GM21515 (cell line): Measurements from ENCODE around the gene MYBBP1A.

Experiments
- ATAC-seq: cut with Tn5 transposase; IDR thresholded peaks from one replicate; pipeline ENCODE4 v1.9.1; 2021; ENCODE audit not compliant: unreplicated experiment

MYBBP1A gene

DNA sequence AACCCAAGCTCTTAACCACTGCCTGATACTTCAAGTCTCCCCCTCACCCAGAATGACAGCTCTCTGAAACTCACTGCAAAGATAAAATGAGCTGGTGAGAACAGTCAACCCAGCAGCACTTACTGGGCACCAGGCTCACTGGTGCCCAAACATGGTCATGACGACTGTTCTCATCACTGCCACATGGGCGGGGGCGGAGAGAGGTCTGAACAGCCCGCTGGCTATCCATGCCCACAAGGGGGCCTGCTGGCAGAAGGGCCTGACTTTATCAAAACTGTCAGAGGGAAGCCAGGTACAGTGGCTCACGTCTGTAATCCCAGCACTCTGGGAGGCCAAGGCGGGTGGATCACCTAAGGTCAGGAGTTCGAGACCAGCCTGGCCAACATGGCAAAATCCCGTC, 4.0 kb downstream of the MYBBP1A start:
- no peak for ATAC-seq

DNA sequence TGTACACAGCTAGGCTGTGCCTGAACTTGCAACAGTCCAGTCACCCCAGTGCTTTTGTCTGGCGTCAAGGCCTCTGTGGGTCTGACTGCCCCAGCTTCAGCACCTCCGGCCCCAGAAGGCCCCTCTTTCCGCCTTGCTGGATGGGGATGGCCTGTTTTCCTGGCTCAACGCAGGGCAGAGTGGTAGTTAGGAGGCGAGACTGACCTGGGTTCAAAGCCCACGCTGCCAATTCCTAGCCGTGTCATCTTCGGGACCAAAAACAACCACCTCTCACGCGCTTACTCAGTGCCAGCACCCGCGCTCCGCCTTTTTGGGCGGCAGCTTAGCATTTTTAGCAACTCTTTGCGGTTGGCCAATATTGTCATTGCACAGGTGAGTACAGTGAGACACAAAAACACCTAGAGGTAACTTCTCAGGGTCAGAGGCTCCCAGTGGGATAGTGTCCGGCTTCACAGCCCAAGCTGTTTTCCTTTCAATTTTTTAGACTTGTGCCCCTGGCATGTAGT, 4.6 kb downstream of the MYBBP1A start:
- ATAC-seq, result no peak

DNA sequence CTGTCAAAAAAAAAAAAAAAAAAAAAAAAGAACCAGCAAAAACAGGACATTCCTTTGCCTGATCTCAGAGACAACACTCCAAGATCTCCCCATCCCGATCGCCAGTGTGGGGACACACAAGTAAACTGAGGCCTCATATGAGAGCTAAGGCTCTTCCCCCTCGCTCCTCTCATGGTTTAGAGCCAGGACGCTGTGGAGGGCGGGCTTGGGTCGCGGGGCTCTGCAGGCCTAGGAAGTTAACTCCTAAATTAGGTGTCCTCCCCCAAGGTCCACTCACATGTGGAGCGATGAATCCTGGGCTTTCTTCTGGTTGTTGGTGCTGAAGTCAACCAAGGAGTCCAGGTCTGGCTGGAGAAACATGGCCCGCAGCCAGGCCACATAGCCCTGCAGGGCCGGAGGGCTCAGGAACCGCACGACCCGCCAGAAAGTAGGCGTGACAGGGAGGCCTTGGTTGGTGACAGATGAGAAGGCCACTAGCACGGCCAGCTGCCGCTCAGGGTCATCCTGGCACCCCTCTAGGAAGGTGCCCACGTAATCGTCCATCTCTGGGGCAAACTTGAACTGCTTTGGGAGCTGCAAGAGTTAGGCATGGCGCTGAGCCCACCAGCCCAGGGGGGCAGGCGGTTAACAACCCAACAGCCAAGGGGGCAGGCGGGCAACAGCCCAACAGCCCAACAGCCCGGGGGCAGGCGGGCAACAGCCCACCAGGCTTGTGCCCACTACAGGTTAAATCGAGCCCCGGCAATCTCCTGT, 5.2 kb downstream of the MYBBP1A start:
- no peak for ATAC-seq

DNA sequence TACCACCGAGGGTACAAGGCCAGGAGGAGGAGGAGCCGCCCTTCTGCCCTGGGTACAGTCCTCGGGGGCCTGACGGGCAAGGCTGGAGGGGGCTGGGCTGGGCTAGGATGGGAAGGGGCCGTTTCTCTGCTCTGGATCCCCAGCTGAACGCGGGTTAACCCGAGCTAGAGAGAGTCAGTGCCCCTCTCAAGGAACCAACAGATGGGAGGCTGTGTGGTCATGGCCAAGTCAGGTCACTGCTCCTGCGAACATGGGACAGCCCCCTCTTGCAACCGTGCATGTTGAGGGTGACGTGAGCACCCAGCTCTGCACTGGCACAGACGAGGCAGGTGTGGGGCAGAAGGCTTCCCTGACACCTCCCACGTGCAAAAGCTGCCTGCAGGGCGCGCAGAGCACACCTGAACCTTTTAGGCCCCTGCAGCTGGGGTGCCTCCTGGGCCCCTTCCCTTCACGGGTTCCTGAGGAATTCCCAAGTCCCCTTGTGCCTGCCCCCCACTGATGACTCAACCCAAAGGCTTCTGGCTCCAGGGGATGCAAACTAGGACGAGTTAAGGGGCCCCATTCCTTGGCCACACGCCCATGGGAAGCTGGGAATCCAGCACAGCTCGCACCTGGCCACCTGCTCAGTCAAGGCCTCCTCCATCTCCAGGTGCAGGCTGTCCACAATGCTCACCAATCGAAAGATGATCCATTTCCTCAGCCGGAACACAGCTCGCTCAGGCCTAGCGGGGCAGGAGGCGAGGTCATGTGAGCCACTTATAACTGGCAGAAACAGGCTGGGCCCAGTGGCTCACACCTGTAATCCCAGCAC, 6.3 kb downstream of the MYBBP1A start:
- ATAC-seq, result no peak

DNA sequence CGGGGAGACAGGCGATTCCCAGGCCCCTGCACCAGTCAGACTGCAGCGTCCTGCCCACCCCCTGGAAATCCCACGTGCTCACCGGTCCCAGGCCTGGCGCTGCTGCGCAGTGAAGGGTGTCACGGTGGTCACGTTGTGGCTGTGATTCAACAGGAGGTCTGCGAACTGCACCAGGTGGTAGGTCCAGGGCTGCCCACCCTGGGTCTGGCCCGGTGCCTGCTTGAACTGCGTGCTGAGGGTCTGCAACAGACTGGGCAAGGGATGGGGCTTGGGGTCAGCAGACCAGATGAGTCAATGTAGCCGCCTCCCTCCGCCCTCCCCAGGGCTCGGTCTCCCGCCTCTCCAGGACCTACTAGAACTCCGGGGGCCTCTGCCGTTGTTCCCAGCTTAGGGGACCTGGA, 7.1 kb downstream of the MYBBP1A start:
- no peak for ATAC-seq

DNA sequence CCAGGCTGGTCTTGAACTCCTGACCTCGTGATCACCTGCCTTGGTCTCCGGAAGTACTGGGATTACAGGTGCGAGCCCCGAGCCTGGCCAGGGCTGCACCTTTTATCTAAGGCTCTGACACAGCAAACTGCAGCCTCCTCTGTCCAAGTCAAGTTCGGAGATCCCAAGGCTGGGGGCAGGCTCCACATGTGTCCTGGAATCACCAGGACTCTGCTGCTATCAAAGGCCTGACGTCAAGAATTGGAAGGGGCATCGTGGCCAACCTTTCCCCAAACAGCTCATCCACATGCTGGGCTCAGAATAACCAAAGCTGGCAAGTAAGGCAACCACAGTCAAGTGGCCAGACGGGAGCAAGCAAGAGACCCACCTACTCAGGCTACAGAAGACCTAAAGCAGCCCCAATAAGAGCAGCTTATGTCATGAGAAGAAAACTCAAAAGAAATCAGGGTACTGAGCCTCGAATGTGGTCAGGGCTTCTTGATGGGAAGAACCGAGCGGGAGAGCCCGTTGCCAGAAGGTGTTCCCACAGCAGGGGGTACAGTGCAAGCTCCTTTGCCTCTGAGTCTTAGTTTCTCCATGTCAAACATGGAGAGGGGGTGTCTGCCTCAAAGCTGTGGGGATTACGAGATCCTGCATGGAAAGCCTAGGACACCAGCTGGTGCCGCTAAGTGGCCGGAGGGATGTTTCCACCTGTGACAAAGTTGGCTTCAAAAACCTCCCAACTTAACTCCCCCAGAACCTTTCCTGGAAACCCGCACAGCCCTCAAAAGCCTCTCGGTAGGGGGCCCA, 7.9 kb downstream of the MYBBP1A start:
- no peak for ATAC-seq

DNA sequence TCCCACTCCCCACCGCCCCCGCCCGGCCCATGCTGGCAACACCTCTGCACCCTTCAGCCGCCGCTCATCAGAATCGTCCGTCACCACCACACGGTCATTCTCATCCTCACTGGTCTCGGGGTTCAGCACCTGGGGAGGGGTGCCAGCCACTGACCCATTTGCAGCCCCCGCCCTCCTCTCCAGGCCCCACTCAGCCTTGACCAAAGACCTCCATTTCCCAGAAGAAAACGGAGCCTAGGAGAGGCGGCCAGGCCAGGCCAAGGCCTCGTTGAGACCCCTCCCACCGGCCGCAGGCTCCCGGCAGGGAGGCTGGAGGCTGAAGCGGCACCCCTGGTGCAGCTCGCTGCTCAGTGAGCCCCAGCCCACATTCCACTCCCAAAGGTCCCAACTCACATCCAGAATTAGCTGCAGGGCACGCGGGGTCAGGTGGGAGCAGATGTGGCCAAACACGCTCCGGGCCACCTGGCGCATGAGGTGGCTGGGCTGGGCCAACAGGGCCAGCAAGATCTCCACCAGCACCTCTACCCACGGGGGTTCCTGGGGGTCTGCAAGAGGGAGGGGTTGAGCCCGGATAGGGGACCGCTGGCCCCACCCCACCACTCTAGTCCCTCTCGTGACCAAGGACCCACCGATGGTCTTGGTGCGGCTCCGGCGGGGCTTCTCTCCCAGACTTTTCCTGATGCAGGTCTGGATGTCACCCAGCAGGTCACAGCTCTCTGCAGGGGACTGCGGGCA, 9.8 kb downstream of the MYBBP1A start:
- ATAC-seq, result no peak

DNA sequence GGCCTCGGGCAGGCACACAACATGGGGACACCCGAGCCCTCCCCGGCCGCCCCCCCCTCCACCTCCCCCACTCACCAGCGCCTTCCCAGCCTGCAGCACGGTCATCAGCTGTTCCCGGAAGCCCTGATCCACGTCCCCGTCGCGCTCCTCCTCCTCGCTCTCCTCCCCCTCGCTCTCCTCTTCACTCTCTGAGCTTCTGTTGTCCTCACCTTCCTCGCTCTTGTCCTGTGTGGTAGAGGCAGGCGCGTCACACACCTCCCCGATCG, 10.3 kb downstream of the MYBBP1A start:
- no peak for ATAC-seq

DNA sequence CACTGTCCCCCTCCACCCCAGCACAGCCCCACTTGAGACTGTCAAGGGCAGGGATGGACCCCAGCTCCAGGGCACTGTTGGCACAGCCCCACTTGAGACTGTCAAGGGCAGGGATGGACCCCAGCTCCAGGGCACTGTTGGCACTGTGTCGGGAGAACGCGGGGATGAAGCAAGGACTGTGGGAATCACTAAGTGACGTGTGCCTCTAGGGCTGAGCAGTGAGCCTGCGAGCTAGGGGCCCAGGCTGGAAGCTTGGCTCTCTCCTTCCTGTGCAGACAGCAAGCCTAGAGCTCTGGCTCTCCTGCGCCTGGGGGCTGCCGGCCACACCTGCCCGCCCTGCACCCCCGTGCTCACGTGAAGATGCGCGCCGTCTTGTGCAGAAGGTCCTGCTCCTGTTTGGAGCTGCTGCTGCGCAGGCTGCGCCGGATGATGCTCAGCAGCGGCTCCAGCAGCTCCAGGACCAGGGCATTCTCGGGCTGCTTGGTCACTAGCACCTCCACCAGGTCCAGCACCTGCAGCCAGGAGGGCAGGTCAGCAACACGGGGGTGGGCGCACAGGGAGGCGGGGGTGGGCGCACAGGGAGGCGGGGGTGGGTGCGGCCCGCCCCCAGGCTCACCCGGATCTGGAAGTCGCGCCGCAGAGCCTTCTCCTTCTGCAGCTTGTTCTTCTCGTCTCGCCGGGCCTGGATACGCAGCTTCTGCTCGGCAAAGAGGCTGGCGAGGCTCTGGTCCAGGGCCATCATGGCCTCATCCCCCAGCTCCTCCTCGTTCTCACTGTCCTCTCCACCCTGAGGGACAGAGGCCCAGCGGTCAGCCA, 10.8 kb downstream of the MYBBP1A start:
- ATAC-seq, result no peak

DNA sequence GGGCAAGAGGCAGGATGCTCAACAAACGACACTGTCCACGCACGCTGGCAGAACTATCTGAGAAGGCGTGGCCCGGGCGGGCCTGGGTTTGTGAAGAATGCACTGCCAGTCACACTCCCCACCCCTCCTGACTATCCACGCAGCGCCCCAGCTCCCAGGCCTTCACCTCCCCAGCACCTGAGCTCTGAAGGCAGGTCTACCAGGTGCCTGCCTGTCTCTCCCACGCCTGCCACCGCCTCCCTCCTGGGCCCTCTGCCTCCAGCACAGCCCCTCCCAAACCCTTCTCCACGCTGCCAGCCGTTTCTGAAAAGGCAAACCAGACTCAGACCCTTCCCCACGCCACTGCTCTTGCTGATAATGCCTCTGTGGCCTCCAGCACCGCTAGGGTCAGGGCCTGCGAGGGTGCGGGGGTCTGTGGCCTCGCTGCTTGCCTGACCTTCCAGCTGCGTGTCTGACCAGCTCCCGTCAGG, 11.6 kb downstream of the MYBBP1A start:
- no peak for ATAC-seq

DNA sequence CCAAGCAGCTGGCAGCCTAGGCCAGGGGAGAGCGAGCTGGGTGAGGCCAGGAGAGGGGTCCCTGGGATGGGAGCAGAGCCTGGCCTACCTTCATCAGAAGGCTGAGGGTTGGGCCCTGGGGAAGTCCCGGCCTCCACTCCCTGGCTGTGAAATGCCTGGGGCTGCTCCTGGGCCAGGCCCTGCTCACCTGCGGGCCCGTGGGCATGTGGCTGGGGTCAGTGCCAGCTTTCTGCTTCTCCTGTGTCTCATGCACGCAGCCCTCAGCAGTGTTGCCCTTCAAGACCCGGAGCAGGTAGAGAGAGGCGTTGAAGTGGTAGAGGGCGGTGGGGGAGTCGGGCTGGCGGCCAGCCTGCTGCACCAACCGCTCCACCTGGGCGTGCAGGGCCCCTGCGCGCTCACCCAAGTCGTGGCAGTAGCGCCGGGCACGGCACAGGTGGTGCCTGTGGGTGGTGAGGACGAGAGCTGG, 12.4 kb downstream of the MYBBP1A start:
- ATAC-seq, result no peak

DNA sequence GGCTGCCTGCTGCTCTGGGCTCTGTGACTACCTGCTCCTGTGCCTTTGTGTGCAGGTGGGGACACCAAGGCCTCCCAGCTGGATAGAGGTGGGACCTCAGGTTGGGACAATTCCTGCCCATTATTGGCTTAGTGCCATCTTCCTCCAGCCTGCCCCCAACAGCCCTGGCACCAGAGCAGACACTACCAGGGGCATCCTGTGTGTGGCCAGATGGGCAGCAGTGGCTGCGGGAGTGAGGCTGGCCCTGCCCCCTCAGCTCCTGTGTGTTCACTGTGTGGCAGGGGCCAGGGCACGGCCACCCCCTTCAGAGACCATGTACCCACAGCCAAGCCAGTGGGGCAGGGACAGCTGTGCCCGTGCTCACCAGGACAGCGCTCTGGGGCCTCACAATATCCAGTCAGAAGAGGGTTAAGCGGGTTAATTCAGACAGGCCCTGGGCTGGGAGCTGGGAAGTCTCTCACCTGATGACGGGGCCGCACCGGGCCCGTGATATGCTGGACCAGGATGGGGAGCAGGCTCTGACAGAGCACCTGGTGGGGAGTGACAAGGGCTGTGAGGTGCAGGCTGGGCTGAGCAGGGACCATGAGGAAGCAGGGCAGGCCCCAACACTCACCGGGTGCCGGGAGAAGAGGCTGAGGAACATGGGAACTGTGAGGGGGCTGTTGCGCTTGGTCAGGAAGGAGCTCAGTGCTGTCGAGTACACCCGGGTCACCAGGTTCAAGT, 13.0 kb downstream of the MYBBP1A start:
- ATAC-seq, result no peak

DNA sequence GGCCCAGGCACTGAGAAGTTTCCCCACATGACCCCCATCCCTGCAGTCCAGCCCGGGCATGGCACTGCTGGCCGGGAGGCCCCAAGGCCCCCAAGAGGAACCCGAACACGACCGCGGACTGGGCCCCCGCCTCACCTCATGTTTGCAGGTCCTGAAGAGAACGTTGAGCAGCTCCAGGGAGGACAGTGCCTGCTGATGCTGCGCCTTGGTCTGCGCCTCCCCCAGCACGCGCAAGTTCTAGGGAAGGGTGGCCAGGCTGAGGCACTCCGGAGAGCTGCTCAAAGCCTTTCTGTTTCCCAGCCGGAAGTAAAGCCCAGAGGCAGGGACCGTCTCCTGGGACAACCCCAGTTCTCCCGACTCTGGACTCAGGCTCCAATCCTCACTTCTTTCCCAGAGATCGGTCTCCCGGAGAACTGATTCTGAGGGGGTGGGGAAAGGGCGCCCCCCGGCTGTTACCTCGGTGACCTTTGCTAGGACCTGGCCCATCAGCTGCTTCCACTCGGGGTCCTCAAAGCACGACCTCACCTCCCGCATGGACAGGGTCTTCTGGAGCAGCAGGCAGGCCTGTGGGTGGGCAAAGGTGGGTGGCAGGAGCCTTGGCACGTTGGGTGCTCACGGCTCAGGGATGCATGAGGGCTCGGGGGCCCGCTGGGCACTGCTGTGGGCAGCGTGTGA, 13.7 kb downstream of the MYBBP1A start:
- no peak for ATAC-seq

DNA sequence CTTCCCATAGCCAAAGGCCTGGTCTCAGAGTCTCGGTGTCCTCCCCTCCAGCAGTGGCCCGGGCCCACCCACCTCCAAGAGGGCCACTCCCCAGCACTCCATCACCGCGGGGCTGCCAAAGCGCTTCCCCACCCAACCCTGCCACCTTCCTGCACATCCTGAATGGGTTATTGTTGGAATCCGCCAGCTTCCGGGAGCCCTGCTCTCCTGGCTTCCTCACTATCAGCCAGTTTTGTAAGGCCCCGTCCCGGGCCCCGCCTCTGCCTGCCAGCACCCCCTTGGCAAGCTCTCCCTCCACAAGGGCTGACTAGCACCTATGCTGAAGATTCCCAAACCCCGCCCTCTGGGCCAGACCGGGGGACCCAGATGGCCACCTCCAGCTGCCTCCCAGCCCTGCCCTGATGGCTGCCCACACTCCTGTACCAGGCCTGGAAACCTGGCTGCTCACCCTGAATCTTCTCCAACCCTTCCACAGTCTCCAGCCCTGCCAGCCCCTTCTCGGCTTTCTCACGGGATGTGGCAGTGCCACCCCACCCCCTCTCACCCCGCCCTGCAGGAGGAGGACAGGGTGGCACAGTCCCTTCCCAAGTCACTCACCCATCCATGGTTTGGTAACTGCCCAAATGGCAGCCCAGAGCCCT, 14.4 kb downstream of the MYBBP1A start:
- ATAC-seq, result no peak

DNA sequence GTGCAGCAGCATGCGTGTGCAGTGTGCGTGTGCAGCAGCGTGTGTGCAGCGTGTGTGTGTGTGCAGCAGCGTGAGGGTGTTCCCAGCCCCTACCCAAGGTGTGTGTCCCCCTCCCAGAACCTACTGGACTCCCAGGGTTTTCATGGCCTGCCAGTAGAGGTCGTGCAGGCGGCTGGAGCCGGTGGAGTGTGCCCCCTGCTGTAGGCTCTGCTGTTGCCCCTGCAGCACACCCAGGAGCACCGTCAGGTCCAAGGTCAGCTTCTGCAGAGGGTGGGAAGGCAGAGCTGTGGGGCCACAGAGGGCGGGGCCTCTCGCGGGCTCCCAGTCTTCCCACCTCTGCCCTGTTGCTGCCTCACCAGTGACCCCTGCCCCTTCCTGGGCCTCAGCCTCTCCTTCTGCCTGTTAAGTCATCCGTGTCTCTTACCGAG, 14.9 kb downstream of the MYBBP1A start:
- ATAC-seq, result no peak

DNA sequence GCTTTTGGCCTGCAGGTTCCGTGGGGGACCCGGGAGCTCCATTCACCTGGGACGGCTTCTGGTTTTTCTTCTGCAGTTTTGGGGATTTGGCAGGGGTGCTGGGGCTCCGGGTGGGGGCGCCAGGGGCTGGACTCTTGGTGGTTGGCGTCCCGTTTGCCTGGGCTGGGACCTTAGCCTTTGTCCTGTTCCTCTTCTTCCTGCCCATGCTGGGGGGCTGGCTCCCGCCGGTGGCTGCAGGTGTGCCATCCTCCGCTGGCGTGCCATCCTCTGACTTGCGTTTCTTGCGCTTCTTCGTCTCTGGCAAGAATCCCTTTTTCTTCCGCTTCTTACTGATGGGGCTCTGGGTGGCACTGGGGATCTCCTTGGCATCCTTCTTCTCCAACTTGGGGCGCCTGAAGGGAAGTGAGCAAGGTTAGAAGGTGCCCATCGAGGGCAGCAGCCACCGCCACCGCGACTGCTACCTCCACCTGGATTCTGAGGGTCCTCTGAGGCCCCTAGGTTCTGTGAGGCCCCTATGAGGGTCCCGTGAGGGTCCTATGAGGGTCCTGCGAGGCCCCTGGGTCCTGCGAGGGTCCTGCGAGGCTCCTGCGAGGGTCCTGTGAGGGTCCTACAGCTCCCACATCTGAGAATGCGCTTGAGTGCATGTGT, 15.5 kb downstream of the MYBBP1A start:
- ATAC-seq, result no peak

DNA sequence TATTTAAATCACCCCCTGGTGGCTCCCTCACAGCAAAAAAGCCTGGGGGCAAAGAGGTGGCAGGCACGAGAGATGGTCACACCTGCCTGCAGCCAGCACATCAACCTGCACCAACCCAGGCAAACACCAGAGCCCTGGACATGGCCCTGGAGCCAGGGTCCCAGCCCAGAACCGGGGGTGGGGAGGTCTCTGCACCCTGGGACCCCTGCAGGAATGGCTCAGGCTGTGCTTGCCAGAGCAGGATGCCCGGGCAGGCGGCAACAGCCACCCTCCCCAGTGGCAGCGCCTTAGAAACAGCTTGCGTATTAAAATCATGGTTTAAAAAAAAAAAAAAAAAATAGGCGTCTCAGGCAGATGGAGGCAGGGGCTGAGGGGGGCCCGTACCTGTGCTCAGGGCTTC, 16.2 kb downstream of the MYBBP1A start:
- no peak for ATAC-seq
